Neural cell (in vitro differentiated cells): Measurements from ENCODE around the gene PPP3R2.

Experiments
- CTCF ChIP-seq: fragments of 450-650 bp; IDR thresholded peaks from 2 replicates; pipeline ENCODE4 v1.5.1; 2014; ENCODE audit warnings: antibody characterized with exemption, mild to moderate bottlenecking, moderate library complexity; ENCODE audit not compliant: poor library complexity, severe bottlenecking
- EP300 ChIP-seq: fragments of 450-650 bp; conservative IDR thresholded peaks from 2 replicates; pipeline ENCODE4 v1.6.1; 2014; ENCODE audit warnings: antibody characterized with exemption, mild to moderate bottlenecking, moderate library complexity; ENCODE audit not compliant: poor library complexity, severe bottlenecking
- EZH2 ChIP-seq: fragments of 200-600, 300-800 bp; shearing (Covaris generic), sonication (generic); IDR thresholded peaks from 2 replicates; pipeline ENCODE4 v1.6.1; 2014; ENCODE audit warnings: antibody characterized with exemption, low read length, borderline replicate concordance, mild to moderate bottlenecking; ENCODE audit not compliant: insufficient read depth, poor library complexity, severe bottlenecking
- MXI1 ChIP-seq: fragments of 450-650 bp; conservative IDR thresholded peaks from 2 replicates; pipeline ENCODE4 v1.6.1; 2014; ENCODE audit warnings: antibody characterized with exemption, mild to moderate bottlenecking; ENCODE audit not compliant: poor library complexity, severe bottlenecking

- TF ChIP-seq CTCF (no peak), MXI1 (no peak), EZH2 (no peak), EP300 (no peak)
Observed at GRCh38 chr9:101605547-101605946, 10.8 kb upstream of the PPP3R2 start.
